HepG2 (cell line): ENCODE data around the gene TST. TPM values are rescaled to one million over a fixed set of nuclear protein-coding genes. Genes with fewer than 3 reads are reported as not detected.

Experiments
- ATAC-seq: fragments of 200-7000 bp; cut with Tn5 transposase; 3 replicates; pipeline ENCODE4 v1.9.1; 2020; ENCODE audit warnings: mild to moderate bottlenecking, moderate library complexity
- BruUV-seq: library from RNA; stranded (reverse); fragments of 400-500 nt; replicated peaks from 2 replicates; lab custom pipeline; 2021; lab: Mats Ljungman, UMichigan
- CTCF ChIA-PET: fragments of 300-600 bp; formaldehyde crosslinking; extraction: SDS; loops from one replicate; lab custom pipeline; 2021; ENCODE audit warnings: low total read pairs, inconsistent platforms, low intra/inter-chr PET ratio; lab: Yijun Ruan, JAX
- POLR2A ChIA-PET: fragments of 350-600 bp; sonication (Branson Sonifier 250); formaldehyde crosslinking; loops from one replicate; lab custom pipeline; 2020; ENCODE audit warnings: antibody characterized with exemption, inconsistent platforms; lab: Yijun Ruan, JAX
- DNase-seq: peaks from one replicate; pipeline ENCODE4 v3.0.0-alpha.2; 2015; ENCODE audit warnings: low spot score
- FAIRE-seq: peaks from 3 replicates; lab custom pipeline; 2011; peaks lifted over from hg19 to GRCh38; lab: Jason Lieb, UNC
- H2AFZ ChIP-seq: one replicate; pipeline ENCODE4 v1.6.1; 2011; ENCODE audit warnings: low read length, inconsistent platforms
- H3K27ac ChIP-seq: fragments of 300-600 bp; 3 replicates; pipeline ENCODE4 v1.8.0; 2011; ENCODE audit warnings: mixed run types, mild to moderate bottlenecking, mixed read lengths, low read length, inconsistent platforms; ENCODE audit not compliant: insufficient read depth; ENCODE audit errors: extremely low read length
- H3K27me3 ChIP-seq, 2 experiments: fragments of 200-600 bp in 1 of 2; 2 replicates in 1 of 2; 3 replicates in 1 of 2; pipeline versions ENCODE4 v1.6.0 to v1.8.0; 2011; ENCODE audit warnings: low read length in 2 of 2, mild to moderate bottlenecking in 2 of 2, moderate library complexity in 2 of 2, inconsistent platforms in 1 of 2; ENCODE audit not compliant: insufficient read depth in 2 of 2, control insufficient read depth in 1 of 2
- H3K36me3 ChIP-seq, 2 experiments: fragments of 200-600 bp in 1 of 2; replicated peaks in 1 of 2; 2 replicates in 1 of 2; 3 replicates in 1 of 2; pipeline versions ENCODE4 v1.5.1 to v1.8.0; 2011; ENCODE audit warnings: low read length in 2 of 2, inconsistent platforms in 1 of 2; ENCODE audit not compliant: insufficient read depth in 2 of 2, control insufficient read depth in 1 of 2
- H3K4me1 ChIP-seq: 2 replicates; pipeline ENCODE4 v1.5.1; 2012; ENCODE audit warnings: low read length, inconsistent platforms; ENCODE audit not compliant: insufficient read depth
- H3K4me2 ChIP-seq: 2 replicates; pipeline ENCODE4 v1.6.0; 2011; ENCODE audit warnings: low read depth, low read length, inconsistent platforms
- H3K4me3 ChIP-seq, 3 experiments: fragments of 200-600 bp in 1 of 3; sonication (generic), shearing (Covaris generic) in 1 of 3; replicated peaks in 1 of 3; 2 replicates each; pipeline ENCODE4 v1.5.1; 2011 to 2016; ENCODE audit warnings: low read length in 3 of 3, inconsistent platforms in 2 of 3, low read depth in 2 of 3, mild to moderate bottlenecking in 2 of 3, control low read depth in 1 of 3, mixed read lengths in 1 of 3; ENCODE audit not compliant: insufficient read depth in 1 of 3
- H3K79me2 ChIP-seq: one replicate; pipeline ENCODE4 v1.6.1; 2011; ENCODE audit warnings: low read length, inconsistent platforms; ENCODE audit not compliant: insufficient read depth
- H3K9ac ChIP-seq: 2 replicates; pipeline ENCODE4 v1.6.0; 2011; ENCODE audit warnings: mild to moderate bottlenecking, low read depth, low read length, inconsistent platforms; ENCODE audit not compliant: insufficient read depth
- H3K9me3 ChIP-seq: 2 replicates; pipeline ENCODE4 v1.5.1; 2012; ENCODE audit warnings: mild to moderate bottlenecking, low read length
- H4K20me1 ChIP-seq: 2 replicates; pipeline ENCODE4 v1.6.0; 2011; ENCODE audit warnings: inconsistent platforms, mild to moderate bottlenecking, low read length, moderate library complexity; ENCODE audit not compliant: insufficient read depth
- AGO1 ChIP-seq: fragments of 200-400 bp; formaldehyde crosslinking; IDR thresholded peaks from 2 replicates; pipeline ENCODE4 v1.6.1; 2017; ENCODE audit warnings: mild to moderate bottlenecking, low read depth, low read length, moderate library complexity; ENCODE audit not compliant: poor library complexity, severe bottlenecking
- AGO2 ChIP-seq: fragments of 200-400 bp; formaldehyde crosslinking; optimal IDR thresholded peaks from 2 replicates; pipeline ENCODE3; 2017; ENCODE audit warnings: mild to moderate bottlenecking, low read depth, low read length, moderate library complexity
- HNRNPL ChIP-seq: fragments of 200-400 bp; formaldehyde crosslinking; IDR thresholded peaks from 2 replicates; pipeline ENCODE4 v1.6.1; 2017; ENCODE audit warnings: mild to moderate bottlenecking, low read depth, low read length
- MATR3 ChIP-seq: sonication (generic); formaldehyde crosslinking; IDR thresholded peaks from 2 replicates; pipeline ENCODE4 v1.4.0; 2020; ENCODE audit warnings: missing genetic modification reagents
- POLR2G ChIP-seq: fragments of 200-400 bp; formaldehyde crosslinking; IDR thresholded peaks from 2 replicates; pipeline ENCODE4 v1.6.1; 2018; ENCODE audit warnings: mild to moderate bottlenecking, low read depth, low read length, moderate library complexity
- PPARG ChIP-seq: conservative IDR thresholded peaks from 2 replicates; pipeline ENCODE4 v1.6.1; 2016; ENCODE audit warnings: missing biosample characterization, missing genetic modification reagents
- RBM22 ChIP-seq: fragments of 200-400 bp; formaldehyde crosslinking; optimal IDR thresholded peaks from 2 replicates; pipeline ENCODE3; 2017; ENCODE audit warnings: mild to moderate bottlenecking, low read length, moderate library complexity
- TEAD2 ChIP-seq: sonication (generic); formaldehyde crosslinking; IDR thresholded peaks from 2 replicates; pipeline ENCODE4 v1.9.0; 2021; ENCODE audit warnings: missing genetic modification reagents
- ZNF253 ChIP-seq: sonication (generic); formaldehyde crosslinking; IDR thresholded peaks from 2 replicates; pipeline ENCODE4 v1.8.0; 2022; ENCODE audit warnings: mild to moderate bottlenecking, missing genetic modification reagents, borderline replicate concordance
- ZNF567 ChIP-seq: sonication (generic); formaldehyde crosslinking; IDR thresholded peaks from 2 replicates; pipeline ENCODE4 v1.8.1; 2023; ENCODE audit warnings: mild to moderate bottlenecking, missing genetic modification reagents, borderline replicate concordance
- ZNF687 ChIP-seq: sonication (generic); formaldehyde crosslinking; IDR thresholded peaks from 2 replicates; pipeline ENCODE4 v1.5.1; 2020; ENCODE audit warnings: mild to moderate bottlenecking, missing genetic modification reagents, moderate library complexity
- ZNF761 ChIP-seq: sonication (generic); formaldehyde crosslinking; conservative IDR thresholded peaks from 2 replicates; pipeline ENCODE4 v1.4.0; 2020; ENCODE audit warnings: mild to moderate bottlenecking, missing genetic modification reagents
- ZSCAN22 ChIP-seq: sonication (generic); formaldehyde crosslinking; IDR thresholded peaks from 2 replicates; pipeline ENCODE4 v1.4.0; 2020; ENCODE audit warnings: mild to moderate bottlenecking, missing genetic modification reagents
- WGBS: methylation state at CpG from one replicate; pipeline ENCODE4 v1.1.6; 2017; ENCODE audit warnings: low lambda C conversion rate; 5-methylcytosine and 5-hydroxymethylcytosine counted together
- in situ Hi-C: cut with HindIII; loops from 2 replicates; pipeline ENCODE4 v1.10.0; 2017; ENCODE audit warnings: low pct_unique_long_range_greater_than_20kb; ENCODE audit not compliant: extremely low pct_ligation_motif_present
- intact Hi-C: fragments of 100-400 bp; cut with micrococcal nuclease; formaldehyde crosslinking; loops from one replicate; pipeline ENCODE4 v1.10.0; 2022; ENCODE audit not compliant: unreplicated experiment
- polyA plus RNA-seq, 8 experiments: library from polyadenylated mRNA; depleted of rRNA in 3 of 8; stranded (reverse) in 7 of 8; unstranded in 1 of 8; fragments of >200 nt; fragmentation: Illumina TruSeq in 4 of 8; extraction: Trizol in 4 of 8; gene quantifications; 2 replicates each; pipeline versions ENCODE4 v1.2.1 to v1.2.3, GENCODE V29; 2011 to 2016; ENCODE audit warnings: low read depth in 4 of 8, missing spikeins in 1 of 8, mixed read lengths in 1 of 8; ENCODE audit not compliant: insufficient read depth in 1 of 8
- total RNA-seq, 5 experiments: library from RNA; depleted of rRNA; stranded (reverse); fragments of >200 nt; fragmentation: Illumina TruSeq; extraction: Trizol; gene quantifications; 2 replicates each; pipeline ENCODE4 v1.2.3, GENCODE V29; 2016; ENCODE audit warnings: low read depth in 1 of 5

TST gene
- total and polyA plus RNA-seq, 2 of the 13 experiments (the other 11 are each of a cell fraction or from before 2014, with no cell fraction given), result 44.6 to 63.6 TPM

- ATAC-seq (peak; percentile 7), DNase-seq (no peak), FAIRE-seq (no peak)
- Histone ChIP-seq H3K9me3 (no peaks in the 10 kb centered on the region), H3K9ac (no peak overlapping the region), H3K4me3 (no peak overlapping the region), H3K27me3 (no peaks in the 10 kb centered on the region; a peak in 1 of 5 replicates), H3K79me2 (peaks cover 10% of the 10 kb centered on the region), H3K4me2 (no peak overlapping the region), H4K20me1 (peaks cover 23% of the 10 kb centered on the region), H2AFZ (no peak overlapping the region), H3K27ac (no peak overlapping the region), H3K36me3 (peaks cover 1 to 9% of the 10 kb centered on the region in 2 experiments; a peak in 3 of 5 replicates), H3K4me1 (peaks cover 38% of the 10 kb centered on the region)
- in situ Hi-C loops (no loop called here), intact Hi-C loops (no loop called here)
- TF ChIP-seq POLR2G (0 out of 2 replicates have a peak, but pooled peaks have one; percentile 31), RBM22 (peak; percentile 60), AGO2 (peak; percentile 91), ZNF253 (CRISPR knock-in tag) (no peak), ZNF761 (CRISPR knock-in tag) (no peak), ZNF567 (CRISPR knock-in tag) (no peak), AGO1 (peak; percentile 92), MATR3 (CRISPR knock-in tag) (no peak), HNRNPL (0 out of 2 replicates have a peak, but pooled peaks have one; percentile 43), PPARG (CRISPR knock-in tag) (0 out of 2 replicates have a peak, but pooled peaks have one; percentile 31), TEAD2 (CRISPR knock-in tag) (no peak), ZSCAN22 (CRISPR knock-in tag) (no peak), ZNF687 (CRISPR knock-in tag) (0 out of 2 replicates have a peak, but pooled peaks have one; percentile 14)
- BruUV-seq, result no TSS peak
- ChIA-PET CTCF (no interaction called here), POLR2A (interaction anchor here (11.4 kb wide), 1 partner anchor 31 kb away, joined by 141 read pairs; no protein-coding TSS in a partner anchor)
- WGBS, result 79% methylated on average over 5 of the region's 9 CpGs
Observed at GRCh38 chr22:37012262-37012904, 6.9 kb downstream of the TST start.
